HG03196 (cell line): ENCODE measurements around the gene LYST.

ENCODE experiments used
- ATAC-seq: cut with Tn5 transposase; IDR thresholded peaks from one replicate; pipeline ENCODE4 v1.9.1; 2021; ENCODE audit not compliant: unreplicated experiment

Gene LYST

GRCh38 chr1:235613602-235614001 lies 253.1 kb downstream of the LYST start:
- no peak for ATAC-seq

GRCh38 chr1:235612761-235613160 lies 253.9 kb downstream of the LYST start:
- no peak for ATAC-seq
